ENCODE measurements around the gene KCTD4. TPM values are rescaled to one million over a fixed set of nuclear protein-coding genes. Genes with fewer than 3 reads are reported as not detected.

Gene KCTD4
- total RNA-seq, 1 experiment from 2014 or later = not detected

GRCh38 chr13:45198041-45198440 is 2.8 kb downstream of the KCTD4 start:
- H3K27ac ChIP-seq = no peak overlapping the region
- no peak overlapping the region for H3K4me2 ChIP-seq
- peaks cover 11% of the 10 kb centered on the region for H3K79me2 ChIP-seq (ENCODE audit: low read depth)
- H2AFZ ChIP-seq = no peak overlapping the region
- peaks cover 20% of the 10 kb centered on the region for H3K4me1 ChIP-seq (replicated peaks; ENCODE audit: insufficient read depth)
- TF ChIP-seq, protein P1, sequence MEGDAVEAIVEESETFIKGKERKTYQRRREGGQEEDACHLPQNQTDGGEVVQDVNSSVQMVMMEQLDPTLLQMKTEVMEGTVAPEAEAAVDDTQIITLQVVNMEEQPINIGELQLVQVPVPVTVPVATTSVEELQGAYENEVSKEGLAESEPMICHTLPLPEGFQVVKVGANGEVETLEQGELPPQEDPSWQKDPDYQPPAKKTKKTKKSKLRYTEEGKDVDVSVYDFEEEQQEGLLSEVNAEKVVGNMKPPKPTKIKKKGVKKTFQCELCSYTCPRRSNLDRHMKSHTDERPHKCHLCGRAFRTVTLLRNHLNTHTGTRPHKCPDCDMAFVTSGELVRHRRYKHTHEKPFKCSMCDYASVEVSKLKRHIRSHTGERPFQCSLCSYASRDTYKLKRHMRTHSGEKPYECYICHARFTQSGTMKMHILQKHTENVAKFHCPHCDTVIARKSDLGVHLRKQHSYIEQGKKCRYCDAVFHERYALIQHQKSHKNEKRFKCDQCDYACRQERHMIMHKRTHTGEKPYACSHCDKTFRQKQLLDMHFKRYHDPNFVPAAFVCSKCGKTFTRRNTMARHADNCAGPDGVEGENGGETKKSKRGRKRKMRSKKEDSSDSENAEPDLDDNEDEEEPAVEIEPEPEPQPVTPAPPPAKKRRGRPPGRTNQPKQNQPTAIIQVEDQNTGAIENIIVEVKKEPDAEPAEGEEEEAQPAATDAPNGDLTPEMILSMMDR (conservative IDR thresholded peaks at IDR 0.05) = no peak
- no peak for TF ChIP-seq EZH2 (IDR thresholded peaks at IDR 0.05; ENCODE audit: low read depth)
- no peak for DNase-seq
- H3K9me2 ChIP-seq (ENCODE audit: insufficient read depth) = no peaks in the 10 kb centered on the region; the same call in 1 of the 2 replicates
- BruUV-seq (replicated peaks) = no TSS peak
- 0 out of 2 replicates have a peak, but pooled peaks cover 4% of the 10 kb centered on the region for H3K9me3 ChIP-seq (ENCODE audit: insufficient read depth, low read depth)
- no peak overlapping the region for H3K4me3 ChIP-seq
- ChIA-PET POLR2A (ENCODE audit: unreplicated experiment) (no interaction called here), CTCF (no interaction called here)
- no peaks in the 10 kb centered on the region for H3K27me3 ChIP-seq (ENCODE audit: insufficient read depth, low read depth)
- no peaks in the 10 kb centered on the region for H4K20me1 ChIP-seq (ENCODE audit: insufficient read depth)
- intact Hi-C loops (cut with micrococcal nuclease; ENCODE audit: unreplicated experiment) = no loop called here
- H3F3A ChIP-seq (ENCODE audit: insufficient read depth, low read depth) = no peaks in the 10 kb centered on the region; the same call in 1 of the 2 replicates
- H3K36me3 ChIP-seq (ENCODE audit: low read depth) = peaks cover 12% of the 10 kb centered on the region; the same call in 1 of the 2 replicates

GRCh38 chr13:45196622-45197021 is 4.2 kb downstream of the KCTD4 start:
- H3K4me1 ChIP-seq (replicated peaks; ENCODE audit: insufficient read depth) = peaks cover 20% of the 10 kb centered on the region
- peaks cover 14% of the 10 kb centered on the region for H3K79me2 ChIP-seq (ENCODE audit: low read depth)
- H3K27ac ChIP-seq = no peak overlapping the region
- no peak for DNase-seq
- ChIA-PET POLR2A (ENCODE audit: unreplicated experiment) (no interaction called here), CTCF (no interaction called here)
- no peaks in the 10 kb centered on the region for H3K9me3 ChIP-seq (ENCODE audit: insufficient read depth, low read depth)
- H3F3A ChIP-seq (ENCODE audit: insufficient read depth, low read depth) = no peaks in the 10 kb centered on the region; the same call in 1 of the 2 replicates
- H2AFZ ChIP-seq = no peak overlapping the region
- no peaks in the 10 kb centered on the region for H3K9me2 ChIP-seq (ENCODE audit: insufficient read depth)
- H3K27me3 ChIP-seq (ENCODE audit: insufficient read depth, low read depth) = no peaks in the 10 kb centered on the region
- intact Hi-C loops (cut with micrococcal nuclease; ENCODE audit: unreplicated experiment) = no loop called here
- no TSS peak for BruUV-seq (replicated peaks)
- H3K4me2 ChIP-seq = no peak overlapping the region
- no peak overlapping the region for H3K4me3 ChIP-seq
- H4K20me1 ChIP-seq (ENCODE audit: insufficient read depth) = no peaks in the 10 kb centered on the region
- H3K36me3 ChIP-seq (ENCODE audit: low read depth) = peaks cover 12% of the 10 kb centered on the region; the same call in 1 of the 2 replicates
- TF ChIP-seq EZH2 (IDR thresholded peaks at IDR 0.05; ENCODE audit: low read depth) = no peak
- TF ChIP-seq, protein P1 (conservative IDR thresholded peaks at IDR 0.05) = no peak

DNA sequence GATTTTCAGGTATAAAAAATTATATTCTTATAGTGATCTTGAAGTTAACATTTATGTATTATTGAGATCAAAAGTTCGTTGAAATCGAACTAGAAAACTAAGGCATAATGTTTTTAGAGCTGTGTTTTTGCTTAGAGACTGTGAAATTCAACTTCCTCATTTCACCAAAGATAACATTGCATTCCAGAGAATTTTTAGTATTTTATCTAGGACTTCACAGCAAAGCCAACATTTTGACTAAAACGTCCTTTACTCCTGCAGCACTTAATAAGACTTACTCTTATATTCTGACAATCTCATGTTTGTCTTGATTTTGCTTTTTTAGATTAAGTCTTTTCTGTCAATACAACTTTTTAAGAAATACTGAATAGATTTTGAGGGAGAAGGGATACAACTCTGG is 4.7 kb downstream of the KCTD4 start:
- Histone ChIP-seq H3K27me3 (ENCODE audit: insufficient read depth, low read depth) (no peaks in the 10 kb centered on the region), H3K9me3 (ENCODE audit: insufficient read depth, low read depth) (no peaks in the 10 kb centered on the region), H3K79me2 (ENCODE audit: low read depth) (peaks cover 18% of the 10 kb centered on the region), H3K4me3 (no peak overlapping the region), H3K9me2 (ENCODE audit: insufficient read depth) (no peaks in the 10 kb centered on the region), H2AFZ (no peak overlapping the region), H3K4me1 (replicated peaks; ENCODE audit: insufficient read depth) (peaks cover 20% of the 10 kb centered on the region), H4K20me1 (ENCODE audit: insufficient read depth) (no peaks in the 10 kb centered on the region), H3K36me3 (ENCODE audit: low read depth) (peaks cover 12% of the 10 kb centered on the region; the same call in 1 of the 2 replicates), H3F3A (ENCODE audit: insufficient read depth, low read depth) (no peaks in the 10 kb centered on the region; the same call in 1 of the 2 replicates), H3K4me2 (no peak overlapping the region), H3K27ac (no peak overlapping the region)
- BruUV-seq (replicated peaks) = no TSS peak
- TF ChIP-seq, protein P1 (conservative IDR thresholded peaks at IDR 0.05) = no peak
- no peak for TF ChIP-seq EZH2 (IDR thresholded peaks at IDR 0.05; ENCODE audit: low read depth)
- ChIA-PET CTCF (no interaction called here), POLR2A (ENCODE audit: unreplicated experiment) (interaction anchor here (0.6 kb wide), 1 partner anchor 101 kb away, joined by 3 read pairs; no protein-coding TSS in a partner anchor)
- intact Hi-C loops (cut with micrococcal nuclease; ENCODE audit: unreplicated experiment) = no loop called here
- DNase-seq = no peak

Measured in PC-9 (cell line).